ENCODE data around the gene TNFSF8. TPM values are rescaled to one million over a fixed set of nuclear protein-coding genes. Genes with fewer than 3 reads are reported as not detected.

The TNFSF8 gene
- total RNA-seq, 4 donors from 2014 or later = 0.29 to 0.76 TPM; not detected in 2

DNA sequence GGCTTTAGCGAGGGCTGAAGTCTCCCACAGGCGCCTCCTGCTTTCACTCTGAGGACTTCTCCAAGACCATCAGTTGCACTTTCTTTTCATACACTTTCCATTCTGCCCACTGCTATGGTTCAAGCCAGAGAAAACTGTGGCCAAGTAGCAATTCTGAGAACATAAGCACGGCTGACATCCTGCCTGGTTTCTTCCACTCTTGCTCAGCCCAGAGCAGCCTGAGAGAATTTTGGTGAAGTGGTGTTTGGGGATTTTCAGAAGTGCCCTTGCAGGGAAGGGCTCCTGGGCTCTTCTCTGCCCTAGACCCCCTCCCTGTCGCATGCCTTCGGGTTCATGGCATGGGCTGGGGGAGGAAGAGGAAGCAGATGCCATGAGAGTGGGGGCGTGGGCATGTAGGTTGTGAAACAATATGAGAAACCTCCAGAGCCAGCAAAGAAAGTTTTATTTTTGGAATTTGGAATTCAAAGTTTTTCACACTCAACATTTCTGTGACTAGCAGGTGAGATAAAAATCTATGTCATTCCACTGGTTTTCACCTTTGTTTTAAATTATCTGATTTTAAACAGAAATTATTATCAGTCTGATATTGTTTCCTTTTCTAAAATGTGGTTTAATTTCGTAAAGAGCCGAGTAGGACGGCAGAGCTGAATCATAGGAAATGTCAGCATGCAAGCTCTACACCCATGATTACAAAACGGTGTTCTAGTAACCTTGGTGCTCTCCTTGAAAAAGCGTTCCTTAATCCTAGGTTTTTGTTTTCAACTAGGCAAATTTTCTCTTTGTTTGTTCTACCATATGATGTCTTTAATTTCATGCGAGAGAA lies 27.8 kb upstream of the TNFSF8 start:
- no peak overlapping the region for H3K27ac ChIP-seq
- in situ Hi-C loops (cut with MboI; ENCODE audit: low sequenced_read_pairs in 4 of 4) = no loop called here
- ATAC-seq (no peak), DNase-seq (peak in 1 of 2 donors; percentile 35)
- no peaks in the 10 kb centered on the region for H3K36me3 ChIP-seq
- TF ChIP-seq POLR2A (IDR thresholded peaks at IDR 0.05) = no peak
- TF ChIP-seq, protein P1, sequence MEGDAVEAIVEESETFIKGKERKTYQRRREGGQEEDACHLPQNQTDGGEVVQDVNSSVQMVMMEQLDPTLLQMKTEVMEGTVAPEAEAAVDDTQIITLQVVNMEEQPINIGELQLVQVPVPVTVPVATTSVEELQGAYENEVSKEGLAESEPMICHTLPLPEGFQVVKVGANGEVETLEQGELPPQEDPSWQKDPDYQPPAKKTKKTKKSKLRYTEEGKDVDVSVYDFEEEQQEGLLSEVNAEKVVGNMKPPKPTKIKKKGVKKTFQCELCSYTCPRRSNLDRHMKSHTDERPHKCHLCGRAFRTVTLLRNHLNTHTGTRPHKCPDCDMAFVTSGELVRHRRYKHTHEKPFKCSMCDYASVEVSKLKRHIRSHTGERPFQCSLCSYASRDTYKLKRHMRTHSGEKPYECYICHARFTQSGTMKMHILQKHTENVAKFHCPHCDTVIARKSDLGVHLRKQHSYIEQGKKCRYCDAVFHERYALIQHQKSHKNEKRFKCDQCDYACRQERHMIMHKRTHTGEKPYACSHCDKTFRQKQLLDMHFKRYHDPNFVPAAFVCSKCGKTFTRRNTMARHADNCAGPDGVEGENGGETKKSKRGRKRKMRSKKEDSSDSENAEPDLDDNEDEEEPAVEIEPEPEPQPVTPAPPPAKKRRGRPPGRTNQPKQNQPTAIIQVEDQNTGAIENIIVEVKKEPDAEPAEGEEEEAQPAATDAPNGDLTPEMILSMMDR (IDR thresholded peaks at IDR 0.05 in 4 of 5, conservative IDR thresholded peaks at IDR 0.05 in 1 of 5) = no peak
- no peaks in the 10 kb centered on the region for H3K4me1 ChIP-seq
- no peaks in the 10 kb centered on the region for H3K9me3 ChIP-seq
- no peaks in the 10 kb centered on the region for H3K27me3 ChIP-seq
- H3K4me3 ChIP-seq = no peak overlapping the region
- intact Hi-C loops (cut with DNase I; ENCODE audit: low total_unique reads) = no loop called here

DNA sequence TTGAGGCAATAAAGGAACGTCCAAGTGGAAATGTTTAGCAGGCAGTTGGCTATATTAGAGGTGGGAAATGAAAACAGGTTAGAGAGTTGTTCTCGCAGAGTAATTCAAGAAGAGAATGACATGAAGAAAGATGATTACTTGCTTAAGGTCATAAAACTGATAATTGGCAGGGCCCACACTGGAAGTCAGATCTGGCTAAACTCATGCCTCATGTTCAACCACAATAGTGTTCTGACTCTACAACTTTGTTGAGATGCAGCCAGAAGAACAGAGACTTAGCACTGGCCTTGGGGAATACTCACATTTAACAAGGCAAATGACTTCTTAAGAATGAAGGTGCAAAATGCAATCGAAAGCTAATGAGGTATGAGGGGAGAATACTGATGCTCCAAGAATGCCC lies 27.2 kb upstream of the TNFSF8 start:
- no peak for TF ChIP-seq POLR2A (IDR thresholded peaks at IDR 0.05)
- TF ChIP-seq, protein P1 (IDR thresholded peaks at IDR 0.05 in 4 of 5, conservative IDR thresholded peaks at IDR 0.05 in 1 of 5) = no peak
- Histone ChIP-seq H3K4me1 (no peaks in the 10 kb centered on the region), H3K27ac (no peak overlapping the region), H3K36me3 (no peaks in the 10 kb centered on the region), H3K27me3 (no peaks in the 10 kb centered on the region), H3K4me3 (no peak overlapping the region), H3K9me3 (no peaks in the 10 kb centered on the region)
- in situ Hi-C loops (cut with MboI; ENCODE audit: low sequenced_read_pairs in 4 of 4) = no loop called here
- intact Hi-C loops (cut with DNase I; ENCODE audit: low total_unique reads) = no loop called here
- DNase-seq (no peak), ATAC-seq (no peak)

- no peaks in the 10 kb centered on the region for H3K9me3 ChIP-seq
- no peak for TF ChIP-seq POLR2A (IDR thresholded peaks at IDR 0.05)
- TF ChIP-seq, protein P1 (IDR thresholded peaks at IDR 0.05 in 4 of 5, conservative IDR thresholded peaks at IDR 0.05 in 1 of 5) = no peak
- H3K27ac ChIP-seq = no peak overlapping the region
- H3K36me3 ChIP-seq = no peaks in the 10 kb centered on the region
- in situ Hi-C loops (cut with MboI; ENCODE audit: low sequenced_read_pairs in 4 of 4) (no loop called here), intact Hi-C loops (cut with DNase I; ENCODE audit: low total_unique reads) (no loop called here)
- H3K4me3 ChIP-seq = no peak overlapping the region
- H3K4me1 ChIP-seq = no peaks in the 10 kb centered on the region
- no peaks in the 10 kb centered on the region for H3K27me3 ChIP-seq
- DNase-seq = no peak
- no peak for ATAC-seq
Measured at GRCh38 chr9:114954956-114955582, 24.7 kb upstream of the TNFSF8 start.

DNA sequence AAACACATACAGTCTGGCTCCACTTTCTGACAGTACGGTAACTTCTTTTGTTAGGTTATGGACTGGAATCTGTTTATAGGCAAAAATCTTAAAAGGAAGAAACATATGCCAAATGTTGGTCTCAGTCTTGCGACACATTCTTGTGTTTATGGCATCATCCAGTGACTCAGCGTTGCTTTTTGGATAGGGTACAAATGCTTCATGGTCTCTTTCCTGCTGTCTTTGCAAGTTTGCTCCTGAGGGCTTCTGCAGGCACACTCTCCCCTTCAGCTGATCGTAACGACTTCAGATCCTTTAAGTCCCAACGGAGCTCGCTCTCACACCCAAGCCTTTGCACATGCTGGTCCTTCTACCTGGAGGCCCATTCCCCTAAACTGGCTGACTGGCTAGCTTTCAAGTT lies 23.6 kb upstream of the TNFSF8 start:
- Histone ChIP-seq H3K4me1 (no peaks in the 10 kb centered on the region), H3K36me3 (no peaks in the 10 kb centered on the region), H3K4me3 (no peak overlapping the region), H3K9me3 (no peaks in the 10 kb centered on the region), H3K27ac (no peak overlapping the region), H3K27me3 (no peaks in the 10 kb centered on the region)
- DNase-seq (peak; percentile 31 to 41), ATAC-seq (peak; percentile 64 to 77)
- in situ Hi-C loops (cut with MboI; ENCODE audit: low sequenced_read_pairs in 4 of 4) (no loop called here), intact Hi-C loops (cut with DNase I; ENCODE audit: low total_unique reads) (no loop called here)
- TF ChIP-seq, protein P1 (IDR thresholded peaks at IDR 0.05 in 4 of 5, conservative IDR thresholded peaks at IDR 0.05 in 1 of 5) = no peak
- no peak for TF ChIP-seq POLR2A (IDR thresholded peaks at IDR 0.05)
